Stimulated activated CD8-positive, alpha-beta memory T cell treated with anti-CD3 and anti-CD28 coated beads, Interleukin-4, amount 100 ng/mL, for 1 hour (primary cell): ENCODE data around the gene RASGRP1.

Source experiments
- DNase-seq, 2 donors: peaks; one replicate each; pipeline ENCODE4 v3.0.0-alpha.2; 2020; ENCODE audit warnings: low read depth in 2 of 2, low spot score in 1 of 2

Gene RASGRP1

DNA sequence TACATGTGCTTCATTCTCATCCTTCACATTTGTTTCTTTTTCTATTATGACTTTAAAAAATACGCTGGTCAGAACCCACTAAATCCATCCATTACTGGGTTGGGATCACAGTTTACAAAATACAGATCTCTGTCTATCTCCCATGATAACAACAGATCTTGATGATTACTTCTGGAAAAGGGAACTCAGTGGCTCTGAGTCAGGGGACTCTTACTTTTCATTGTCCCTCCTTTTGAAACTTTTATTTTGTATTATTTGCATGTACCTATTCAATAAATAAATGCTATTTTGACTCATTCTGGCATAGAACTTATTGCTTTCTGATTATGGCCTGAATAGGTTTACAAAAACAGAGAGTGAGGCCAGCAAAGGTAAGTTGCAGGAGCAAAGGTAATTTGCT, 11.6 kb upstream of the RASGRP1 start:
- DNase-seq = no peak

DNA sequence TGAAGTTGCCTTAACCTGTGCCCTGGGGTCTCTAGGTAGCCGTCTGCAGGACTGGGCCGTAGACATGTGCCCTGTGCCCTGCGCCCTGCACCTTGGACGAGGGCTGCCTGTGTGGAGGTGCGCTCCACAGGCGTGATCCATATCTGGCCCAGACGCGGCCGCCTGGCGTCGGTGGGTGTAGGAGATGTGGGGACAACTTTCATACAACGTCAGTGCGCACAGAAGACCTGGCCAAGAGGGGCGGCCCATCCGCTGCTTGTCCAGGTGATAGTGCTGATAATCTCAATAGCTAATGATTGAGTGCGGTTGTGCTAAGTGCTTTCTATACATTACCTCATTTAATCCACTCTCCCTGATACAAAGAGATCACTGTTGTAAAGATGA, 665 bp upstream of the RASGRP1 start:
- no peak for DNase-seq

DNA sequence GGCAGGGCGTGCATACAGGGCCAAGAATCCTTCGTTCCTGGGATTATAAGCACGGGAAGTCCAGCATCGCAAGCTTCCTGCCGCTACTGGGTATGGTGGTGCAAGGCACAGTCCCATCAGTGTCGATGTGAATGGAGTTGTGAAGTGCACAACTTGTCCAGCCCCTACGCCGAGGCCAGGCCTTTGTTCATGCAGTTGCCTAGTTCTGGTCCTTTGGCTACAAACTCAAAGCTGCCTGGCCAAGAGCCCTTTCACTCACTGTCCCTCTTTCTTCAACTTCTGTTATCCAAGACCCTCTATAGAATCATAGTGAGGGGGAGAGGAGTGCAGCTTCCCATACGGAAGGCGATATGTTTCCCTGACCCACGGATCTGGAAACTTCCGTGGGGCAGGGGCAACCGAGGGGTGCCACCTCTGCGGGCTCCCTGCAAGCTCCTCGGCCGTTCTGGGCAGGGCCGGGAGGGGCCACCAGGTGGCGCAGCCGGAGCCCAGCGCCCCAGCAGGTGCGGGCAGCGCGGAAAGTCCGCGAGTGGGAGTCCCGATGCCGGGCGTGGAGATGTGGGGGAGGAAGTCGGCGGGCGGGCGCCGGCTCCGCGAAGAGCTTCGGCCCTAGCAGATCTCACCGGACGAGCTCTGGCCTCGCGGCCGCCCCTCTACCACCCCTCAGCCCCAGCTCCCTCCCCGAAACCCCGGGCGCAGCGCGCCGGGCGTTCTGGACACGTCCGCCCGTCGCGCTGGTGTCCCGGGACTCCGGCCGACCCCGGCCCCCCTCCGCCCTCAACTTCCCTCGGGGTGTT, 693 bp downstream of the RASGRP1 start:
- peak; percentile 71 to 80 for DNase-seq

DNA sequence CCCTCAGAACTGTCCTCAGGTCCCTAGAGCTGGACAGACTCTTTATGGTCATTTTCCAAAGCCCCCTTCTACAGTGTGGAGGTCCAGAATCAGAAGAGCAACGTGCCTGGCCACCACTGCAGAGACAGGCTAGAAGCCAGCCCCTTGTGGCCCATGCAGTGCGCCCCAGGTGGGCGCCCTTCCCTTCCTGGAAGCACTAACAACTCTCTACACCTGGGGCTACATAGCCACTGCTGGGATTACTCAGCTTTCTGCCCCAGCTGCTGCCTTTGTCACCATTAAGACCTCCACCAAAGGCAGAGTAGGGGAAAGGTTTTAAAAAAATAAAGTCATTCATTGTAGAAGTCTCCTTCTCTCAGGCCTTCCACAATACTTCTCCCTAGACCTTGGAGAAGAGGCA, 2.3 kb downstream of the RASGRP1 start:
- no peak for DNase-seq

DNA sequence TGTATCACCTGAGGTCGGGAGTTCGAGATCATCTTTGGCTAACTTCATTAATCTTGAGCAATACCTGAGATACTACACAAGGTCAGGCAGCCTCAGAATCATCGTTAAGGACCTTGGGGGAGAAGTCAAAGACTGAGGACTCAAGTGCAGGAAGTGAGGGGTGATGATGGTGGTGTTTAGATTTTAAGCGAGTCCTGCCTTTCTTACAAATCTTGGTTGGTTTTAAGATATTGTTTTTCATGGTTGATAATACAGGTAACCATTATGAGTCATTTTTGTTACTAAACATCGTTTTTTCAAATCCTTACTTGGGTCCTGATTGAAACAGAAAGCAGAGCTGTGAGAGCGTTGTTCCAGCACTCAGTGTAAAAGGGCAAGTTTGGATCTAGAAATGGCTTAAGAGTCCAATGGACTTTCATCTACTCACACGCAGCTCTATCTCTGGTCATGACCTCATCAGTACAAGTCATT, 4.1 kb downstream of the RASGRP1 start:
- no peak for DNase-seq

DNA sequence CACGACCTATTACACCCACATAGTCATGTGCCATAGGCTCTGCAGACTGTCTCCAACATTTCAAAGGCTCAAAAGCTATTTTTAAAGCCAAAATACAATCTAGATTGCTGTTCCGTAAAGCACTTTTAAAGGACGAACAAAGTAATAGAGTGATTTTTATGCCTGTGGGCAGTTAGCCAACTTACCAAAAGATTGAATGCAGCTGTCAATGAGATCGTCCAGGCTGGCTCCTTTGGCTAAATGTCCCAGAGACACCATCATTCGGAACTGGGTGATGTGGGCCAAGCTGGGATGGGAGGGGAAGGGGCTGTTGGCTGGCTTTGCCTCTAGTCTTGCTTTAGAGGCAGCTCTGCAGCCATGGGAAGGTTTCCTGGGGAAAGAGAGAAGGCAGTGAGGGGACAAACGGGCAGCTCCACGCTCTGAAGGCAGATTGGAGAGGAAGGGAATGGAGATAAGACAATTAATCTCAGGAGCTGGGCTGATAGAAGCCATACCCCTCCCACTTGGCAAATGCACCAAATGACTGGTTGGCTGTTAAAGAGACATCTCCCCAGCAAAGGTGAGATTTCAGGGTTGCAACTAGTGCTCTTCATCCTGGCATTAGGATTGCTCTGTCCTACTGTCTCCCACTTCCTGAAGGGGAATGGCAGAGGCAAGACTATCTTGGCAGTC, 4.8 kb downstream of the RASGRP1 start:
- no peak for DNase-seq

DNA sequence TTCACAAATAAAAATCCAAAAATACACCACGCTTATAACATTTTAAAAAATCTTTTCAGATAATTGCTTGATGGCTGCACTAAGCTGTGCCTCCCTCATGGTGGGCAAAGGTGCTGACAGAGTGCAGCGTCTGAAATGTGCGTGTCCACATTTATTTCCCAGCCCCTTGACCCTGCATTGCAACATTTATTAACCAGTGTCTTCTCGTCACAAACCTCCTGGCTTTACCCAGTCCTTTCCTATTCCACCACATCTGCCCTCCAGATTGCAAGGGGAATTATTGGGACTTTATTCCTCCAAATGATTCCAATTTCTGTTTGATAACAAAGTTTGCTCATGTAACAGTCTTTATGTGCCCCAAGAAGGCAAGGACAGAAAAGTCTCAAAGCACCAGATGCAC, 5.5 kb downstream of the RASGRP1 start:
- DNase-seq = no peak

DNA sequence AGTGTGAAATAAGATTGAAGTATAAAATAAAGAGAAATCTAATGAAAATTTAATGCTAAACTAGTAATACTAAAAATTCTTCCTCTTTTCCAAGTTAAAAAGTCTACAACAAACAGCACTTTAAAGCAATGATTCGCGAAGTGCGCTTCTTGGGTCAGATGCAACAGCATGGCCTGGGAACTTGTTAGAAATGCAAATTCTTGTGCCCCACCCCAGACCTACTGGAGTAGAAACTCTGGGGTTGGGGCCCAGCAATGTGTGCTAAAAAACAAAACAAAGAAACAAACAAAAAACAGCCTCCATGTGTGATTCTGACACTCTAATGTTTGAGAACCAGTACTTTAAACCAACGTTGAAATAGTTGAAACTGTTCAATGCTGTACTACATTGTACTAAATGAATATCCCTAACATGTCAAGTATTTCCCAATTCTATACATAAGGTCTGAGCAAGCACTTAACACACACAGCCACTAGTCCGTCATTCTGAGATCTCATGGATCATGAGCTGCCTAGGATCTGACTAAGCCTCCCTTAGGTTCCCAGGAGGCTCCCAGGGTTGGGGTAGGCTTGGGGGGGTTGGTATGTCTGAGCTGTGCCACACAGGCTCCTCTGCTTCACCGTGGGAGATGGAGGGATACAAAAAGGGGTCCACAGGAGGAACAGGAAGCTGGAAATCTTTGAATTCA, 6.1 kb downstream of the RASGRP1 start:
- DNase-seq = no peak

DNA sequence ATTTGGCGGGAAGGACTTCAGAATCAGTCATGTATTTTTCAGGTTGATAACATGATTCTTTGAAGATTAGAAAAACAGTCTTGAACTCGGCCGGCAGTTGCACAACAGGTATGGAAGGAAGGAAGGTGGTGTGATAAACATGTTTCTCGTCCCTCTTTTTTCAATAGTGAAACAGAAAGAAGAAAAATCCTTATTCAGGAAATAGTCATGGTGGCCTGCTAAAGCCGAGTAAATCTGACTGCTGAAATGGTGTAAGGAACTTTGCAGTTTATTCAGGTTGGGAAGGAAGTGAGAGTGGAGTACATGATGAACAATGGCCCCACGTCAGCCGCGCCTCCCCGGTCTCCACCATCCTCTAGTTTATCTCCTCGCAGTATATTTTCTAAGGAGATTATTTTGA, 6.7 kb downstream of the RASGRP1 start:
- DNase-seq = no peak

DNA sequence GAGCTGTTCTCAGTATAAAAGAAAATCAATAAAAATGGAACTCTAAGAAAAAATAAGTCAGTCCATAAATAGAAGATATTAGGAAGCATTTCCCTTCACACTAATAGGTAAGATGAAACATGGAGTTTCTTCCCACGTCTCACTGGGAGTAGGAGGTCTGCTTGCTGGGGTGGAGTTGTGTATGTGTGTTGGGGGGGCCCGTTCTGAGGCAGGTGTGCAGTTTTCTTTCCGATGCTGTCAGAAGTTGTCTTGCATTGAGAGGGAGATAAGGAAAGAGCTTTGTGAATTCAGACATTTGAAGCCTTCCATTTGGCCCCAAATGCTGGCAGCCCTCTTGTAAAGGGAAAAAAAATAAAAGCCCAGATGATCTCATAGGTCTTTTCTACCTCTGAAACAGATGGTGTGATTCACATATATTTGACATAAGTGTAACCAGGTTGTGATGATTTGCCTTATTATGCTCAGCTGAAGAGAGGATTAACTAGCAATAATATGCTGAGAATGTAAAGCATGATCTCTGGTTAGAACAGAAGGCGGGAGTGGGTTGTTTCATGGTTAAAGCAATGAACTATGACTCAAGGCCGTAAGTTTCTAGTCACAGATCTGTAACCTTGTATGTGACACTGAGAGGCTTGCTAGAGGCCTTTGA, 8.8 kb downstream of the RASGRP1 start:
- no peak for DNase-seq

DNA sequence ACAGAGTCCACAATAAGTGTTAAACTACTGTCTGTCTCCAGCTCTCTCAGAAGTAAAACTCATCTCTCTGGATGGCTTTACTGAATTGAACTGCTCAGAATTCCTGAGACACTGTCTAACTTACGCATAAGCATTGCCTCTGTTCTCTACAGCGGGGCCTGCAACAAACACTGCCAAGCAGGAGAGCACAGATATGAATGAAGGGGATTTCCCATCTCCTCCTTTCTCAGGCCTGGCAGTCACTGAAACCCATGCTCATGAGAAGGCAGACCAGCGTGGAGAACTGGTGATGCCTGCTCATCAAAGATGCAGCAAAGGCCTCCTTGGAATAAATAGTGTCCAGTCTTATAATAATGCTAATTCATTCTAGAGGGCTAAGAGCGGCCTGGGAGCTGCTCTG, 10.3 kb downstream of the RASGRP1 start:
- DNase-seq = no peak

DNA sequence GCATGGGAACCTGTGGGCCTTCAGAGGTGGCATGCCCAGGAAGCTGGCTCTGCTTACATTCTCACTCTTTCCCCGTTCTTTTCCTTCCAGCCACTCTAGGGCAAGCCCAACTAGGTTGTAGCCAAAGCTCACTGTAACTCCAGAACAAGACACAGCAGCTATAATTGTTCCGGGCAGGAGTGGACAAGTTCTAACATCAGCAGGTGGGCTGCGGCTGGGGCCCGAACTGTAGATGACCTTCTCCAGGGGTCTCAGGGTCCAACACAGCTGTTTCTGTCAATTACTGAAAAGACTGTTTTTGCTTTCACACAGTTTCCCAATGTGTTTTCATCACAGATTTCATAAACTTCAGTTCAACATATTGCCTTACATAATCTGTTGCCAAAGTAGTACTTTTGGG, 11.5 kb downstream of the RASGRP1 start:
- no peak for DNase-seq

DNA sequence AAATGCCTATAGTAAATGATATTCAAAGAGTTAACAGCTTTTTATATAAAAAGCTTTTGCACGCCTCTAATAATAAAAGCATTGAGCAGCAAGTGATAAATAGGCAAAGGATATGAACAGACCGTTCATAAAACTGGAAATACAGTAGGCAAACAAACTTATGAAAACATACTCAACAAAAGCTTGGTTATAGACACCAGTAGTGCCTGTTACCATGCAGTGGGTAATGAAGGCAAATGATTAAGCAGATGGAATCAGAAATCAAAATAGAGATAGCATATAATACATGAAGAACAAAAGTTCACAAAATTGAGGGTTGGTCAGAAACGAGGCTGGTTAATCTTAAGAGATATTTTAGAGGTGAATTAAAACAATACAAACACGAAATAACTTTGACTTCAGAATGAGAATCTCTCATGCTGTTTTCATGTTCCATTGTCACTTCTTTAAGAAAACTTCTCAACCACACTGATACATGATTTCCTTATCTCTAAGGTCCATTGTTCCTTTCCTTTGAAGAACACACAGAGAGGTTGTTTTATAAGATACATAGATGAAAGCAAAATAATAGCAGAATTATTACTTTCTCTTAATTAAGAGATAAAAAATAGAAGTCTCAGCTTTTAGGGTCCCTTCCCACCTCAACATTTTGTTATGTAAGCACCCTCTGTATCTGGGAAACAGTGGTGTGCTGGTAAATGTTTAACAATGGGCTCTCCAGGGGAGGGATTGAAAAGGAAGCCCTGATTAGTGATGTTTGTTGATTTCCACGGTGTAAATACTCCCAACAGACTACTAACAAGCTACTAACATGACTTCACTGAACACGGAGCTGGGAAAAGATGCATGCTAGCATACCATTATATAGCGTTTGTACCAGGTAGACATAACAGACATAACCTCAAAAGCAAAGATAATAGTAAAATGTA, 12.6 kb downstream of the RASGRP1 start:
- no peak for DNase-seq

DNA sequence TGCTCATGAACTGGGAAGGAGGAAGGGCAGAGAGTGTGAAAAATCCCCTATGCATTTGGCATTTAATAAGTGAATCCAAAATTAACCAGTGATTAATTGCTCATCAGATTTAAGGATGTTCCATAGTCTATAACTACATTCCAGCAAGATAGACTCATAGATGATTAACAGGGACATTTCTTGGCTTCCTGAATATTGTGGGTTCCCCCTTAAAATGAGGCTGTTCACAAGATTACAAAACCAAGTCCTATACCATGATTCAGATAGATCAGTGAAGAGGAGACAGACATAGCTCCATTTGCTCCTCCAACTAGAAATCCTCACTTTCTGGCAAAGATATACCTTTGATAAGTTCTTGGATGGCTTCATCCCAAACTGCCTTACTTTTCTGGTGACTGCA, 15.4 kb downstream of the RASGRP1 start:
- no peak for DNase-seq

DNA sequence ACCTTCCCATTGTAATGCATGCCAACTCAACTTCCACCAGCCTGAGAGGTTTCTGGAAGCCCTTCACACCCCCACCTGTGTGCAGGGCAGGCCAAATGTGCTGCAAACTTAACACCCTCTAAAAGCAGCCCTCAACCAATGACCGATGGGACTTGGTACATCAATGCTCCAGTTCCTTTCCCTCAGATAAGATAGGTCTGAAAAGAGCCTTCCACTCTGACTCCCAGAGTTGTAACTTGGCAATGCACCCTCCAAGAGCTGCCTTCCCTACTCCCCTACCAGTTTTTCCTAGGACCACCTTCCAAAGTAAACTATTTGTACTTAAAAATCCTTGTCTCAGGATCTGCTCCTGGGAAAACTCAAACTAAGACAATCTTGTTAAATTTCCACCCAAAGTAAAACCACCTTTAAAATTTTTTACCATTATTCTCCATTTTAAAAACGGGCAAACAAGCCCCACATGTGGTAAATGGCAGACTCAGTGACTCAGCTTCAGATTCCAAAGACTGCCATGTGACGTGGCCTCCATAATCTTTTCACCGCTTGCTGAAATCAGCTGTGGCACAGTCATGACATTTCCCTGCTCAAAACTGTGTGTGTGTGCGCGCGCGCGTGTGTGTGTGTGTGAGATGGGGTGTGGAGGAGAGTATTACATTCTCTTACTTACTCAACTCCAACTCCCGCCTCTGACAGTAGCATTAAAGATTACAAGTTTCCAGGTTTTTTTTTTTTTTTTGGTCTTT, 17.2 kb downstream of the RASGRP1 start:
- no peak for DNase-seq

DNA sequence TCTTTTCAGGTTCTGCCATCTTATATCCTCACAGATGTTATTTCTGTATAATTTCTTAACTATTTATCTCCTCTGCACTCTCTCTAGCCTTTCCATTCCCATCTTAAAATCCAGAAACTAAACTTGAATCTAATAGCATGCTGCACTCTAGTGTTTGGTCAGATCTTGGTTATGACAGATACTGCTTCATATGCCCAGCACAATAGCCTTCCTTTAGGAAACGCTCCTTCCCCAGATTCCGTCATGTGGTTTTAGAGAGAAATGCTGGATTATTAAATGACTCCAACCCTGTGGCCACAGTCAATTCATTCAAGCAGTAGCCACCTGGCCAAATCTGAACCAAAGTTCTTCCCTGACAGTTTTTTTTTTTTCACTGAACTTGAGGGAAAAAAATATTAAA, 19.4 kb downstream of the RASGRP1 start:
- no peak for DNase-seq

DNA sequence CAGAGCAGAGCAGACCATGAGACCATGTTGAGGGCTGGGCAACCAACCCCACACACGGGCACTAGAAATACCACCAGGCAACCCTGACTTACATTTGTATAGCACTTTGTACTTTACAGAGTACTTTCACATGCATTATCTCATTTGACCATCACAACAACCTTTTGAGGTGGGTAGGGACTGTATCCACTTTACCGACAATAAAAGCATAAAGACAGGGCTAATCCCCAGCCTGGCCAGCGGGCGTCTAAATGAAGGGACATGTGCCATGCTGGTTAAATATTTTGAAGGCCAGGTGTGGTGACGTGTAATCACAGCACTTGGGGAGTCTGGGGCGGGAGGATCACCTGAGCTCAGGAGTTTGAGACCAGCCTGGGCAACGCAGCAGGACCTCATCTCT, 23.6 kb downstream of the RASGRP1 start:
- DNase-seq = no peak

DNA sequence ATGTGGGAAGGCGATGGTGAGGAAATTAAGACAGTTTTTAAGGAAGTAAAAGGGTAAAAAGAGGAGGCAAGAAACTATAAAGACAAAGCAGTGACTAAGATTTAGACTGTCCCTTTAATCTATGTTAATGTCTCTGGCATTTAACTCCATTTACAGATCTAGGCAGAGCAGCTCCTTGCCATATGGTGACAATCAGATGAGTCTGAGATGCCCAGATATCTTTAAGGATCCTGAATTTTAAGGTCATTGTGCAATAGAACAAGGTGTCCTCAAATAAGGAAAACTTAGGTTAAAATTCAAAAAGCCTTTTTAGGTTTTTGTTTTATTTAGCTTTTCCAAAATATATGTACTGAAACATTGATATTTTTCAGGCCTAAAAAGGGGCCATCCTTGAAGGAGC, 24.1 kb downstream of the RASGRP1 start:
- DNase-seq = no peak

DNA sequence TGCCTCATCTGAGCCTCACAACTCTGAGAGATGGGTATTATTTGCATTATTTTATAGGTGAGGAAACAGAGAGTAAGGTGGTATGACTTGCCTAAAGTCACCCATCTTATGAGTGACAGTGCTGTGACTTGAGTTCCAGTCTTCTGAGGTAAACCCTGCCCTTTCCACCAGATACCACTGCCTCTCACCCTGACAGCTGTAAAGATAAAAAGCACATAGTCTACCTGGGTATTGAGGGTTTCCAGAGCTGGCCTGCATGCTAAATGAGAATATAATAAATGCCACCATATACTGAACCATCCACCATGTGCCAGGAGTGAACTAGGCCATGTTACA, 25.6 kb downstream of the RASGRP1 start:
- DNase-seq = no peak
